ENCODE results near the gene LDB1.

Gene LDB1

DNA sequence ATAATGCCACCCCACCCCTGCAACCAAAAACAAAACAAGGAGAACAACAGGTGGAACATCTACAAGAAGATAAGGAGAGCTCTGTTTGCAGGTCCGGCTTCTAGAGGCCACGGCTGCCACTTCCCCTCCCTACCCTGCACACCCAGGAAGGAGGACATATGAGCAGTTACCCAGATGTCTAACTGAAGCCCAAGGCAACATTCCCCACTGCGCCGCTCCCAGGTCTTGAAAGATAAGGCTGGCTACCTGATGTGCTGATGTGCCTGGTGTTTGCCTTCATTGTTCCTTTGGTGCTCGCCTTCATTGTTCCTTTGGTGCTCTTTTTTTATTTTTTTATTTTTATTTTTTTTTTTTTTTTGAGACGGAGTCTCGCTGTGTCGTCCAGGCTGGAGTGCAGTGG is 34.0 kb downstream of the LDB1 start:
- no peak for TF ChIP-seq YY1 (IDR thresholded peaks at IDR 0.05; ENCODE audit: low read depth)
- TF ChIP-seq TAF1 (IDR thresholded peaks at IDR 0.05; ENCODE audit: low read depth), result no peak
- TF ChIP-seq ZBTB7A (IDR thresholded peaks at IDR 0.05; ENCODE audit: low read depth), result no peak

DNA sequence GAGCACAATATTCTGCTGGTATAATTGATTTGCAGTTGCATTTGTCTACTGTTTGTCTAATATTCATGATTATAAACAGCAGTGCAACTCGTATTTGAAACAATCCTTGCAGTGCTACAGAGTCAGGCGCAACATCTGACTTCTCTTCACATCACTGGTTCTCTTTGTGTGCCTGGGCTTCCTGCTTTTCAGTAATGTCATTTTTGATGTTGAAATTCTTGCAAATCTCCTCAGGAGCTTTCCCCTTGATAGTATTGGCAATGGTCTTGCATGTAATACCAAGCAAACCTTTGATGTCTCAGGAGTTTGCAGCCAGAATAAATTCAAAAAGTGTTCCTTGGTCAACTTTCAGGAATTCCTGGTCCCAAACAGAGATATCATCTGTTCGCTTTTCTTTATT is 34.8 kb downstream of the LDB1 start:
- no peak for TF ChIP-seq FOXM1 (IDR thresholded peaks at IDR 0.05; ENCODE audit: borderline replicate concordance, low read depth)
- no peak for TF ChIP-seq EP300 (IDR thresholded peaks at IDR 0.05; ENCODE audit: borderline replicate concordance)
- TF ChIP-seq NFIC (IDR thresholded peaks at IDR 0.05), result no peak
- TF ChIP-seq TEAD4 (IDR thresholded peaks at IDR 0.05), result no peak
- TF ChIP-seq, protein P1, sequence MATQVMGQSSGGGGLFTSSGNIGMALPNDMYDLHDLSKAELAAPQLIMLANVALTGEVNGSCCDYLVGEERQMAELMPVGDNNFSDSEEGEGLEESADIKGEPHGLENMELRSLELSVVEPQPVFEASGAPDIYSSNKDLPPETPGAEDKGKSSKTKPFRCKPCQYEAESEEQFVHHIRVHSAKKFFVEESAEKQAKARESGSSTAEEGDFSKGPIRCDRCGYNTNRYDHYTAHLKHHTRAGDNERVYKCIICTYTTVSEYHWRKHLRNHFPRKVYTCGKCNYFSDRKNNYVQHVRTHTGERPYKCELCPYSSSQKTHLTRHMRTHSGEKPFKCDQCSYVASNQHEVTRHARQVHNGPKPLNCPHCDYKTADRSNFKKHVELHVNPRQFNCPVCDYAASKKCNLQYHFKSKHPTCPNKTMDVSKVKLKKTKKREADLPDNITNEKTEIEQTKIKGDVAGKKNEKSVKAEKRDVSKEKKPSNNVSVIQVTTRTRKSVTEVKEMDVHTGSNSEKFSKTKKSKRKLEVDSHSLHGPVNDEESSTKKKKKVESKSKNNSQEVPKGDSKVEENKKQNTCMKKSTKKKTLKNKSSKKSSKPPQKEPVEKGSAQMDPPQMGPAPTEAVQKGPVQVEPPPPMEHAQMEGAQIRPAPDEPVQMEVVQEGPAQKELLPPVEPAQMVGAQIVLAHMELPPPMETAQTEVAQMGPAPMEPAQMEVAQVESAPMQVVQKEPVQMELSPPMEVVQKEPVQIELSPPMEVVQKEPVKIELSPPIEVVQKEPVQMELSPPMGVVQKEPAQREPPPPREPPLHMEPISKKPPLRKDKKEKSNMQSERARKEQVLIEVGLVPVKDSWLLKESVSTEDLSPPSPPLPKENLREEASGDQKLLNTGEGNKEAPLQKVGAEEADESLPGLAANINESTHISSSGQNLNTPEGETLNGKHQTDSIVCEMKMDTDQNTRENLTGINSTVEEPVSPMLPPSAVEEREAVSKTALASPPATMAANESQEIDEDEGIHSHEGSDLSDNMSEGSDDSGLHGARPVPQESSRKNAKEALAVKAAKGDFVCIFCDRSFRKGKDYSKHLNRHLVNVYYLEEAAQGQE (IDR thresholded peaks at IDR 0.05; ENCODE audit: low read depth), result no peak
- no peak for TF ChIP-seq TCF12 (IDR thresholded peaks at IDR 0.05; ENCODE audit: low read depth)
- no peak for TF ChIP-seq YY1 (IDR thresholded peaks at IDR 0.05; ENCODE audit: low read depth)
- TF ChIP-seq TAF1 (IDR thresholded peaks at IDR 0.05; ENCODE audit: low read depth), result no peak
- TF ChIP-seq CREB1 (IDR thresholded peaks at IDR 0.05; ENCODE audit: low read depth), result no peak

DNA sequence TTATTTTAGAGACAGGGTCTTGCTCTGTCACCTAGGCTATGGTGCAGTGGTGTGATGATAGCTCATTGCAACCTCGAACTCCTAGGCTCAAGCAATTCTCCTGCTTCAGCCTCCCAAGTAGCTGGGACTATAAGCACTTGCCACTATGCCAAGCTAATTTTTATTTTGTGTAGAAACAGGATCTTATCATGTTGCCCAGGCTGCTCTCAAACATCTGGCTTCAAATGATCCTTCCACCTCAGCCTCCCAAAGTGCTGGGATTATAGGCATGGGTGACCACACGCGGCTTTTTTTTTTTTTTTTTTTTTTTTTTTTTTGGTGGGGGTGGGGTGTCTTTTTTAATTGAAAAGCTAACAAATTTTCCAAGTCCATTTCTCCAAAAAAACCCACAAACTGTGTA is 36.6 kb downstream of the LDB1 start:
- no peak for TF ChIP-seq TEAD4 (IDR thresholded peaks at IDR 0.05)
- no peak for TF ChIP-seq YY1 (IDR thresholded peaks at IDR 0.05; ENCODE audit: low read depth)
- TF ChIP-seq, protein P2, sequence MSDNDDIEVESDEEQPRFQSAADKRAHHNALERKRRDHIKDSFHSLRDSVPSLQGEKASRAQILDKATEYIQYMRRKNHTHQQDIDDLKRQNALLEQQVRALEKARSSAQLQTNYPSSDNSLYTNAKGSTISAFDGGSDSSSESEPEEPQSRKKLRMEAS (IDR thresholded peaks at IDR 0.05), result no peak
- no peak for TF ChIP-seq RAD21 (IDR thresholded peaks at IDR 0.05; ENCODE audit: low read depth)
- TF ChIP-seq, protein P3, sequence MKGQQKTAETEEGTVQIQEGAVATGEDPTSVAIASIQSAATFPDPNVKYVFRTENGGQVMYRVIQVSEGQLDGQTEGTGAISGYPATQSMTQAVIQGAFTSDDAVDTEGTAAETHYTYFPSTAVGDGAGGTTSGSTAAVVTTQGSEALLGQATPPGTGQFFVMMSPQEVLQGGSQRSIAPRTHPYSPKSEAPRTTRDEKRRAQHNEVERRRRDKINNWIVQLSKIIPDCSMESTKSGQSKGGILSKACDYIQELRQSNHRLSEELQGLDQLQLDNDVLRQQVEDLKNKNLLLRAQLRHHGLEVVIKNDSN (IDR thresholded peaks at IDR 0.05), result no peak
- no peak for TF ChIP-seq TAF1 (IDR thresholded peaks at IDR 0.05; ENCODE audit: low read depth)
- TF ChIP-seq NFIC (IDR thresholded peaks at IDR 0.05), result no peak
- TF ChIP-seq FOXM1 (IDR thresholded peaks at IDR 0.05; ENCODE audit: borderline replicate concordance, low read depth), result no peak
- no peak for TF ChIP-seq CEBPB (IDR thresholded peaks at IDR 0.05)
- TF ChIP-seq TCF12 (IDR thresholded peaks at IDR 0.05; ENCODE audit: low read depth), result no peak
- no peak for TF ChIP-seq CREB1 (IDR thresholded peaks at IDR 0.05; ENCODE audit: low read depth)
- TF ChIP-seq ZBTB7A (IDR thresholded peaks at IDR 0.05; ENCODE audit: low read depth), result no peak
- TF ChIP-seq, protein P1 (IDR thresholded peaks at IDR 0.05; ENCODE audit: low read depth), result no peak
- TF ChIP-seq EP300 (IDR thresholded peaks at IDR 0.05; ENCODE audit: borderline replicate concordance), result no peak
- TF ChIP-seq EGR1 (IDR thresholded peaks at IDR 0.05), result no peak

DNA sequence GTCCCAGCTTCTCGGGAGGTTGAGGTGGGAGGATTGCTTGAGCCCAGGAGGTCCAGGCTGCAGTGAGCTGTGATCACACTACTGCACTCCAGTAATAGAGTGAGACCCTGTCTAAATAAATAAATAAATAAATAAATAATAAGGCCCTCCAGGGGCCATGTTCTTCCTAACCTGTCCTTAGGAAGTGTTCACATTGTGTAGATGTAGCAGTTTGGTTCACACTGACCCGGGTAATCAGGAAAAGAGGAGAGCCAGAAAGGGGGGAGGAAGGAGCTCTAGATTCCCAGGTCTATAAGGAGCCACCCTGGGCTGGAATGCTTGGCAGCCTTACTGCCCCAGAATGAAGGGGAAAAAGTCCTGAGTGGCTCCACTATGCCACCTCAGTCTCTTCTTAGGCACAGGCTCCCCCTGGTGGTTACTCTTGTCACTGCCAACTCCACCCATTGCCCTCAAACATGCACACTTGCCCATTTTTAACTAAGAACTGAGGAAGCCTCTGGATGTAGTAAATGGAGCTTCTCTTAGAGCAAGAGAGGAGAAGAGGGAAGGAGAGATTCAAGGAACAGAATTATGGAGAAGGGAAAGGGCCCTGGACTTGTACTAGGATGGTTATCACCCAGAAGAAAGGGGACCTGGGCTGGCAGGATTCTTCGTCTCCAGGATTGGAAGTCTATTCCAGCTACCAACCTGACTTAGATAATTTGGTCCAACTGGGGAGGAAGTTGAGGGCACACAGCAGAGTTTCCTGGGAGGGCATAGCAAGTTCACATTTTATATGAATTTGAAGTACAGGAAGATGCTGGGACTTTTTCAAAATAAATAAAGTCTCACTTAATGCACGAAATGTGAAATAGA is 47.3 kb downstream of the LDB1 start:
- TF ChIP-seq RAD21 (IDR thresholded peaks at IDR 0.05; ENCODE audit: low read depth) (peak; percentile 95), CREB1 (IDR thresholded peaks at IDR 0.05; ENCODE audit: low read depth) (no peak), CEBPB (IDR thresholded peaks at IDR 0.05) (no peak), FOXM1 (IDR thresholded peaks at IDR 0.05; ENCODE audit: borderline replicate concordance, low read depth) (no peak), TEAD4 (IDR thresholded peaks at IDR 0.05) (peak; percentile 52; the same call in 1 of the 2 replicates)
- TF ChIP-seq, protein P2 (IDR thresholded peaks at IDR 0.05), result no peak
- TF ChIP-seq, protein P3 (IDR thresholded peaks at IDR 0.05), result no peak

DNA sequence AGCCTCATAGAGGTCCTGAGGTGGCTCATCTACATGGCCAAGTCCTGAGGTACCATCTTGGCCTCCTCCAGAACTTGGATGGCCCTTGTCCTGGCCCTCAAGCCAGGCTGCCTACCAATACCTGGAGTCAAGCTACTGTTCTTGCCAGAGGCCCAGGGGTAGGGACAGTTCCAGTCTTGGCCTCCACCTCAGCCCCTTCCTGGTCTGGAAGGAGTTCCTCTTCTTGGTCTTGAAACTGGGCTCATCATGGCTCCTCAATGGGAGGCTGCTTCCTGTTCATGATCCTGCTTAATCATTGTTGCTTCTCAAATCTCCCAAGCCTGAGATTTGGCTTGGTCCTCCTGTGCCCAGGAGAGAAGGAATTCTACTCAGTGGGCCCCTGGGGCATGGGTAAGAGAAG is 51.1 kb downstream of the LDB1 start:
- TF ChIP-seq, protein P1 (IDR thresholded peaks at IDR 0.05; ENCODE audit: low read depth), result no peak
- TF ChIP-seq CEBPB (IDR thresholded peaks at IDR 0.05) (no peak), CREB1 (IDR thresholded peaks at IDR 0.05; ENCODE audit: low read depth) (no peak), ZBTB7A (IDR thresholded peaks at IDR 0.05; ENCODE audit: low read depth) (no peak), TEAD4 (IDR thresholded peaks at IDR 0.05) (no peak), NFIC (IDR thresholded peaks at IDR 0.05) (no peak), EP300 (IDR thresholded peaks at IDR 0.05; ENCODE audit: borderline replicate concordance) (no peak), YY1 (IDR thresholded peaks at IDR 0.05; ENCODE audit: low read depth) (no peak), RAD21 (IDR thresholded peaks at IDR 0.05; ENCODE audit: low read depth) (no peak), EGR1 (IDR thresholded peaks at IDR 0.05) (no peak), TAF1 (IDR thresholded peaks at IDR 0.05; ENCODE audit: low read depth) (no peak), TCF12 (IDR thresholded peaks at IDR 0.05; ENCODE audit: low read depth) (no peak), FOXM1 (IDR thresholded peaks at IDR 0.05; ENCODE audit: borderline replicate concordance, low read depth) (no peak)
- TF ChIP-seq, protein P2 (IDR thresholded peaks at IDR 0.05), result no peak
- TF ChIP-seq, protein P3 (IDR thresholded peaks at IDR 0.05), result no peak

Data from Ishikawa (cell line).